Nephron (organoid): Measurements from ENCODE around the gene CCNL2.

Experiments
- H3K27ac Mint-ChIP-seq, 3 experiments: 2 replicates each; pipeline ENCODE4 v1.8.0; 2020; ENCODE audit warnings: mixed read lengths in 3 of 3, mild to moderate bottlenecking in 2 of 3, moderate library complexity in 1 of 3
- H3K27me3 Mint-ChIP-seq: 2 replicates; pipeline ENCODE4 v1.8.0; 2021; ENCODE audit warnings: low read depth, mild to moderate bottlenecking, moderate library complexity, mixed read lengths
- H3K36me3 Mint-ChIP-seq: 2 replicates; pipeline ENCODE4 v1.8.0; 2020; ENCODE audit warnings: low read depth, mixed read lengths
- H3K4me1 Mint-ChIP-seq: 2 replicates; pipeline ENCODE4 v1.8.0; 2020; ENCODE audit warnings: mixed read lengths
- H3K4me3 Mint-ChIP-seq, 3 experiments: 2 replicates each; pipeline ENCODE4 v1.8.0; 2020; ENCODE audit warnings: mild to moderate bottlenecking in 3 of 3, mixed read lengths in 3 of 3, moderate library complexity in 2 of 3
- H3K9me3 Mint-ChIP-seq: 2 replicates; pipeline ENCODE4 v1.8.0; 2020; ENCODE audit warnings: mixed read lengths
- TF ChIP-seq, protein P1 (sequence below), 3 experiments: fragments of 200-600 bp; sonication (generic); IDR thresholded peaks; one replicate each; pipeline ENCODE4 v1.5.0; 2021; ENCODE audit warnings: antibody characterized with exemption in 3 of 3; ENCODE audit not compliant: unreplicated experiment in 3 of 3

CCNL2 gene

DNA sequence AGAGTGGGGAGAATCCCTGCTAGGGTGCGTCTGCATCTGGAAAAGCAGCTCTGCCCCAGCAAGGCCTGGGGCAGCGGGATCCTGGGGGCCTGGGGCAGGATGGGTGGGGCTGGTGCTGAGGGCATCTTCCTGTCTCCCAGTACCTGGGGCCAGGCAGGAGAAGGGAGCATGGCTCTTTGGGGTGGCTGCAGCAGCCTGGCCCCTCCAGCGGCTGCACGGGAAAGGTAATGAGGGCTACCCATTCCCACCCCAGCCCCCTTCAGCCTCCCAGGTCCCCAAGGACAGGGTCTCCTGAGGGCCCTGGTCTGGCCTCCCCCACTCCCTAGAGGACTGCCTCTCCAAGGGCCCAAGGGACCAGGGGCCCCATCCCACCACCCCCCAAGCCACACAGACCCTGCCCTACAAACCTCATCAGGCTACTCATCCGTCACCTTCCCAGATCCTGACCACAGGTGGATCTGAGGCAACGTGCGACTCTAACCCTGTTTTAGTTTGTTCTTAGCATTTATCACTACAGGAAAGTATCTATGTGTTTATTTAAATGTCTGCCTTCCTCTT, 22.9 kb upstream of the CCNL2 start:
- H3K4me1 Mint-ChIP-seq = peaks cover 15% of the 10 kb centered on the region
- no peaks in the 10 kb centered on the region for H3K36me3 Mint-ChIP-seq
- H3K27me3 Mint-ChIP-seq = no peaks in the 10 kb centered on the region
- H3K27ac Mint-ChIP-seq = peak overlapping the region; percentile 47 to 77 (median 76)
- H3K9me3 Mint-ChIP-seq = no peaks in the 10 kb centered on the region
- H3K4me3 Mint-ChIP-seq = no peak overlapping the region
- TF ChIP-seq, protein P1, sequence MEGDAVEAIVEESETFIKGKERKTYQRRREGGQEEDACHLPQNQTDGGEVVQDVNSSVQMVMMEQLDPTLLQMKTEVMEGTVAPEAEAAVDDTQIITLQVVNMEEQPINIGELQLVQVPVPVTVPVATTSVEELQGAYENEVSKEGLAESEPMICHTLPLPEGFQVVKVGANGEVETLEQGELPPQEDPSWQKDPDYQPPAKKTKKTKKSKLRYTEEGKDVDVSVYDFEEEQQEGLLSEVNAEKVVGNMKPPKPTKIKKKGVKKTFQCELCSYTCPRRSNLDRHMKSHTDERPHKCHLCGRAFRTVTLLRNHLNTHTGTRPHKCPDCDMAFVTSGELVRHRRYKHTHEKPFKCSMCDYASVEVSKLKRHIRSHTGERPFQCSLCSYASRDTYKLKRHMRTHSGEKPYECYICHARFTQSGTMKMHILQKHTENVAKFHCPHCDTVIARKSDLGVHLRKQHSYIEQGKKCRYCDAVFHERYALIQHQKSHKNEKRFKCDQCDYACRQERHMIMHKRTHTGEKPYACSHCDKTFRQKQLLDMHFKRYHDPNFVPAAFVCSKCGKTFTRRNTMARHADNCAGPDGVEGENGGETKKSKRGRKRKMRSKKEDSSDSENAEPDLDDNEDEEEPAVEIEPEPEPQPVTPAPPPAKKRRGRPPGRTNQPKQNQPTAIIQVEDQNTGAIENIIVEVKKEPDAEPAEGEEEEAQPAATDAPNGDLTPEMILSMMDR (IDR thresholded peaks at IDR 0.05; ENCODE audit: unreplicated experiment in 3 of 3) = no peak

DNA sequence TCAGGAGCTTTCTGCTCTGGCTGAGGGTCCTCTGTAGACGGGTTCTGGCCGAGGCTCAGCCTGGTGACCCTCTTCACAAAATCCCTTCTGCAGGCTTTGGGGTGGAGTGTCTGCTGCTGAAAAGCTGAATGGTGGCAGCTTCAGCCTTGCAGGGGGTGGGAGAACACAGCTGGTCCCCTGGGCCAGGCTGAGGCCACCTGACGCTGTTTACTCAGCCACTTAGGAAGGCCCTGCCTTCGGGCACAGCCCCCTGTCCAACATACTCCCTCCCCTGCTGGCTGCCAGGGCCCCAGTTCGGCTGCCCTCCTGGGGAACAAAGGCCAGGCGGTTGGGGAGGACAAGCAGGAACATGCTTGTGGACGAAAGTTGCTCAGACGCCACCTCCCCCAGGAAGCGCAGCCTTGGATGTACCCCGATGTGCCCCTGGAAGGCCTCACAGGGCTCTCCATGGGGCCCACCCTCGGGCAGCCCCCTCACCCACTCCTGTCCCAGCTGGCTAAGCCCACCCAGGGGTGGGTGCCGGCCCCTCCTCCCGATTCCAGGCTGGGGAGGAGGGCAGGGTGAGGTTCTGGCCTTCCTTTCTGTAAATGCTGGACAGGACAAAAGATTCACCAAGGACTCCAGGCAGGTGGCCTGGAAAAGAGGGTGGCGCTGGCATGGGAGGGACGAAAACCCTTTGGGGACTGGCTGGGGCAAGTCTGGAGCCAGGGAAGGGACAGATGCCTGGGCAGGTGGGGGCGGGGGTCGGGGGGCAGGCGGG, 22.2 kb upstream of the CCNL2 start, which contains the start of gene ANKRD65:
ANKRD65 (minus strand) TSS at position 130 of the 760 bp plus-strand sequence. CDS start 271 bp downstream, outside the sequence.
- Mint-ChIP-seq H3K4me1 (peaks cover 15% of the 10 kb centered on the region), H3K36me3 (no peaks in the 10 kb centered on the region), H3K4me3 (peak within 1 kb of the TSS; percentile 43 to 62 (median 55)), H3K9me3 (no peaks in the 10 kb centered on the region), H3K27me3 (no peaks in the 10 kb centered on the region), H3K27ac (peak within 1 kb of the TSS; percentile 47 to 77 (median 76))
- TF ChIP-seq, protein P1 (IDR thresholded peaks at IDR 0.05; ENCODE audit: unreplicated experiment in 3 of 3) = no peak

DNA sequence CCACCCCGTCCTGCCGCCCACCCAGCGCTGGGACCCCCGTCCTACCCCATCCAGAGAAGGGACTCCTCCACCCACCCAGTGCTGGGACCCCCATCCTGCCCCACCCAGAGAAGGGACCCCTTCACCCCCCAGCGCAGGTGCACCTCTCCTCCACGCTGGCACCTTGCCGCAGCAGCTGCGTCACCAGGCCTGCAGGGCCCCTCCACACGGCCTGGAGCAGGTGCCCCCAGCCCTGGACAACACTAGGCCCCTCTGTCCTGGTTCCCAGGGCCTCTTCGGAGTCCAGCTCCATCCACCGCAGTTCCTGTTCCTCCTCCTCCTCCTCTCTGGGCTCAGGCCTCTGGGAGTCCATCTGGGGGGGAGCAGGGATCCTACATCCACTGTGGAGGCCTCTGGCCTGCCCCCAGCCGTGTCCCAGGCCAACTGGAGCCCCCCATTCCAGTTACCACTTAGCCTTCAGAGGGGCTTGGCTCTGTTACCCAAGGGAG, 21.6 kb upstream of the CCNL2 start:
- TF ChIP-seq, protein P1 (IDR thresholded peaks at IDR 0.05; ENCODE audit: unreplicated experiment in 3 of 3) = no peak
- H3K27me3 Mint-ChIP-seq = no peaks in the 10 kb centered on the region
- H3K4me1 Mint-ChIP-seq = peaks cover 15% of the 10 kb centered on the region

DNA sequence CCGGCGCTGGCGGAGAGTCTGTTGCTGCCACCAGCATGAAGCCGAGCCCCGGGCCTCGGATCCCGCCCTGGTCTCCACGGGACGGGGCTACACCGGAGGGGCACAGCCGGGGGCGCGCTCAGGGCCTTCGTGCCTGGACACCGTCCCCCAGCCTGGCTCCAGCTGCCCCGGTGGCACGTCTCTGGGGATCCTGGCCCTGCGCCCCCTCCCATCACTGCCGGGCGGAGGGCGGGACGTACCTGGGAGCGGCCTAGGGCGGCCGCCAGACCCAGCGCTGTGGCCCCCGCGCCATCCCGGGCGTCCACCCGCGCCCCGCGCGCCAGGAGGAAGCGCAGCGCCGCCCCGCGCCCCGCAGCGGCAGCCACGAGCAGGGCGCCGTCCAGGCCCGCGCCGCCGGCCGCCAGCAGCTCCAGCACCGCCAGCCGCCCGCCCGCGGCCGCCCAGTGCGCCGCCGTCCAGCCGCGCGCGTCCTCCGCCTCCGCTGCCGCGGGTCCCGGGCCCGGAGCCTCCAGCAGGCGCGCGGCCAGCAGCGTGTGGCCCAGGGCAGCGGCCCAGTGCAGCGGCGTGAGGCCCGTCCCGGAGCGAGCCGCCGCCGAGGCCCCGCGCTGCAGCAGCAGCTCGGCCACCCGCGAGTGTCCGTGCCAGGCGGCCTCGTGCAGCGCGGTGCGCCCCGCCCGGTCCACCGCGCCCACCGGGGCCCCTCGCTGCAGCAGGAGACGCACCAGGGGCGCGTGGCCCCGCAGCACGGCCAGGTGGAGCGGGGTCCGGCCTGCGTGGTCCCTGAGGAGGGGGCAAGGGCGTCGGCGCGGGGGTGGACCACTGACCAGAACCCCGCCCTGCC, 20.9 kb upstream of the CCNL2 start:
- Mint-ChIP-seq H3K27me3 (no peaks in the 10 kb centered on the region), H3K4me1 (peaks cover 15% of the 10 kb centered on the region), H3K9me3 (no peaks in the 10 kb centered on the region), H3K4me3 (no peak overlapping the region), H3K27ac (no peak overlapping the region), H3K36me3 (no peaks in the 10 kb centered on the region)
- TF ChIP-seq, protein P1 (IDR thresholded peaks at IDR 0.05; ENCODE audit: unreplicated experiment in 3 of 3) = no peak

More for the DNA sequence above, 21.6 kb upstream of the CCNL2 start:
- Mint-ChIP-seq H3K36me3 (no peaks in the 10 kb centered on the region), H3K9me3 (no peaks in the 10 kb centered on the region), H3K4me3 (peak overlapping the region in 2 of 3 experiments; percentile 43 to 62), H3K27ac (peak overlapping the region in 1 of 3 experiments; percentile 52)

DNA sequence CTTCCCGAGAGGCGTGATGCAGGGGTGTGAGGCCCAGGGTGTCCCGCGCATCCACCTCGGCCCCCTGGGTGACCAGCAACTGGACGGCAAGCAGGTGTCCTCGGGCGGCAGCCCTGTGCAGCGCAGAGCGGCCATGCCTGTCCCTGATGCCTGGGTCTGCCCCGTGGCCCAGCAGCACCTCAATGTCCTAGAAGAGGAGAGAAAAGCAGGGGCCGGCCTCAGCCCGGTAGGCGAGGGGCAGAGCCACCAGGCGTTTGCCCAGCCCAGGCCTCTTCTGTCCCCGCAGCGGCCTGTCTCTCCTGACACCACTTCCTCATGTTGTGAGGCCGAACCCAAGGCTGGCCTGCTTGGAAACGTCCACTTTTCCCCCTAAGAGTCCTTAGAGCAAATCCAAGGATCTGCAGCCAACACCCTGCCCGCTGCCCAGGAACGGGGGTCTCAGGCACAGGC, 20.3 kb upstream of the CCNL2 start:
- Mint-ChIP-seq H3K27me3 (no peaks in the 10 kb centered on the region), H3K27ac (no peak overlapping the region), H3K36me3 (no peaks in the 10 kb centered on the region), H3K9me3 (no peaks in the 10 kb centered on the region), H3K4me1 (peaks cover 15% of the 10 kb centered on the region), H3K4me3 (no peak overlapping the region)
- TF ChIP-seq, protein P1 (IDR thresholded peaks at IDR 0.05; ENCODE audit: unreplicated experiment in 3 of 3) = no peak
